WTC11 (cell line): ENCODE data around the gene PUDP. TPM values are rescaled to one million over a fixed set of nuclear protein-coding genes. Genes with fewer than 3 reads are reported as not detected.

ENCODE experiments used
- ATAC-seq: fragments of 200-7000 bp; cut with Tn5 transposase; 2 replicates; pipeline ENCODE4 v1.10.0; 2021; ENCODE audit warnings: mild to moderate bottlenecking, moderate library complexity
- CTCF ChIA-PET: fragments of 300-600 bp; sonication (Branson Sonifier 250); formaldehyde crosslinking; loops from one replicate; lab custom pipeline; 2021; ENCODE audit warnings: antibody characterized with exemption; lab: Charles Lee
- POLR2A ChIA-PET: fragments of 350-600 bp; sonication (Branson Sonifier 250); formaldehyde crosslinking; loops from one replicate; lab custom pipeline; 2021; ENCODE audit warnings: antibody characterized with exemption; lab: Charles Lee
- DNase-seq: peaks from one replicate; pipeline ENCODE4 v3.0.0; 2021; ENCODE audit warnings: low spot score
- H3K27ac Mint-ChIP-seq: 2 replicates; pipeline ENCODE4 v1.8.0; 2021; ENCODE audit warnings: mixed read lengths
- H3K27me3 Mint-ChIP-seq: 2 replicates; pipeline ENCODE4 v1.8.0; 2021; ENCODE audit warnings: low read depth, mild to moderate bottlenecking, moderate library complexity, mixed read lengths
- H3K36me3 Mint-ChIP-seq: 2 replicates; pipeline ENCODE4 v1.8.0; 2021; ENCODE audit warnings: mixed read lengths
- H3K4me1 Mint-ChIP-seq: 2 replicates; pipeline ENCODE4 v1.8.0; 2022; ENCODE audit warnings: mixed read lengths
- H3K4me3 Mint-ChIP-seq: 2 replicates; pipeline ENCODE4 v1.8.0; 2021; ENCODE audit warnings: mild to moderate bottlenecking, moderate library complexity, mixed read lengths
- H3K9me3 Mint-ChIP-seq: 2 replicates; pipeline ENCODE4 v1.8.0; 2021; ENCODE audit warnings: mixed read lengths
- CREB1 ChIP-seq: sonication (generic); formaldehyde crosslinking; IDR thresholded peaks from 2 replicates; pipeline ENCODE4 v1.8.0; 2023; ENCODE audit warnings: mild to moderate bottlenecking, missing genetic modification reagents
- CREM ChIP-seq: sonication (generic); formaldehyde crosslinking; IDR thresholded peaks from 2 replicates; pipeline ENCODE4 v1.8.1; 2022; ENCODE audit warnings: mild to moderate bottlenecking, missing genetic modification reagents, moderate library complexity
- EMX1 ChIP-seq: fragments of 250-450 bp; sonication (Bioruptor Pico); IDR thresholded peaks from 2 replicates; pipeline ENCODE4 v1.8.0; 2021; ENCODE audit warnings: mild to moderate bottlenecking
- ETV6 ChIP-seq: sonication (generic); formaldehyde crosslinking; IDR thresholded peaks from 2 replicates; pipeline ENCODE4 v1.8.1; 2022; ENCODE audit warnings: mild to moderate bottlenecking, missing genetic modification reagents
- FOXK1 ChIP-seq: sonication (generic); formaldehyde crosslinking; IDR thresholded peaks from 2 replicates; pipeline ENCODE4 v1.8.0; 2022; ENCODE audit warnings: mild to moderate bottlenecking, moderate library complexity, missing genetic modification reagents
- GABPB1 ChIP-seq: sonication (generic); formaldehyde crosslinking; IDR thresholded peaks from 2 replicates; pipeline ENCODE4 v1.8.1; 2023; ENCODE audit warnings: mild to moderate bottlenecking, missing genetic modification reagents
- MYBL2 ChIP-seq: sonication (generic); formaldehyde crosslinking; IDR thresholded peaks from 2 replicates; pipeline ENCODE4 v1.8.1; 2023; ENCODE audit warnings: mild to moderate bottlenecking, moderate library complexity, missing genetic modification reagents
- NFE2L1 ChIP-seq: sonication (generic); formaldehyde crosslinking; IDR thresholded peaks from 2 replicates; pipeline ENCODE4 v1.8.1; 2023; ENCODE audit warnings: missing genetic modification reagents
- NFYB ChIP-seq: sonication (generic); formaldehyde crosslinking; conservative IDR thresholded peaks from 2 replicates; pipeline ENCODE4 v1.8.0; 2022; ENCODE audit warnings: low read depth, missing genetic modification reagents
- SMAD4 ChIP-seq: sonication (generic); formaldehyde crosslinking; IDR thresholded peaks from 2 replicates; pipeline ENCODE4 v1.8.0; 2022; ENCODE audit warnings: mild to moderate bottlenecking, missing genetic modification reagents
- TP53 ChIP-seq: sonication (generic); formaldehyde crosslinking; IDR thresholded peaks from 2 replicates; pipeline ENCODE4 v1.8.1; 2023; ENCODE audit warnings: mild to moderate bottlenecking, missing genetic modification reagents
- ZNF121 ChIP-seq: sonication (generic); formaldehyde crosslinking; IDR thresholded peaks from 2 replicates; pipeline ENCODE4 v1.8.0; 2023; ENCODE audit warnings: missing genetic modification reagents
- ZNF232 ChIP-seq: sonication (generic); formaldehyde crosslinking; IDR thresholded peaks from 2 replicates; pipeline ENCODE4 v1.8.0; 2022; ENCODE audit warnings: mild to moderate bottlenecking, missing genetic modification reagents
- ZNF416 ChIP-seq: fragments of 250-450 bp; sonication (Bioruptor Pico); IDR thresholded peaks from 2 replicates; pipeline ENCODE4 v1.9.0; 2021; ENCODE audit warnings: mild to moderate bottlenecking, inconsistent platforms
- total RNA-seq: library from RNA; stranded (reverse); gene quantifications from 3 replicates; pipeline ENCODE4 v1.2.3, GENCODE V29; 2021
- TF ChIP-seq, protein P1 (sequence below): sonication (generic); formaldehyde crosslinking; conservative IDR thresholded peaks from 2 replicates; pipeline ENCODE4 v1.8.1; 2022; ENCODE audit warnings: mild to moderate bottlenecking, missing genetic modification reagents
- TF ChIP-seq, protein P2 (sequence below): fragments of 200-600 bp; IDR thresholded peaks from 2 replicates; pipeline ENCODE4 v1.8.0; 2022; ENCODE audit warnings: antibody characterized with exemption
- TF ChIP-seq, protein P3 (sequence below): fragments of 250-450 bp; sonication (Bioruptor Pico); IDR thresholded peaks from 2 replicates; pipeline ENCODE4 v1.9.0; 2021; ENCODE audit warnings: mild to moderate bottlenecking, borderline replicate concordance
- TF ChIP-seq, protein P4 (sequence below): fragments of 250-450 bp; sonication (Bioruptor Pico); IDR thresholded peaks from 2 replicates; pipeline ENCODE4 v1.8.0; 2021; ENCODE audit warnings: mild to moderate bottlenecking
- TF ChIP-seq, protein P5 (sequence below): sonication (generic); formaldehyde crosslinking; IDR thresholded peaks from 2 replicates; pipeline ENCODE4 v1.8.0; 2022; ENCODE audit warnings: mild to moderate bottlenecking, missing genetic modification reagents
- TF ChIP-seq, protein P6 (sequence below): fragments of 250-450 bp; sonication (Bioruptor Pico); IDR thresholded peaks from 2 replicates; pipeline ENCODE4 v1.9.0; 2021; ENCODE audit warnings: mild to moderate bottlenecking
- TF ChIP-seq, protein P7 (sequence below): sonication (generic); formaldehyde crosslinking; IDR thresholded peaks from 2 replicates; pipeline ENCODE4 v1.8.1; 2022; ENCODE audit warnings: low read depth, mild to moderate bottlenecking, moderate library complexity, missing genetic modification reagents, borderline replicate concordance
- TF ChIP-seq, protein P8 (sequence below): sonication (generic); formaldehyde crosslinking; IDR thresholded peaks from 2 replicates; pipeline ENCODE4 v1.8.0; 2023; ENCODE audit warnings: mild to moderate bottlenecking, missing genetic modification reagents

The PUDP gene
- total RNA-seq, 1 experiment from 2014 or later: 20.8 TPM

DNA sequence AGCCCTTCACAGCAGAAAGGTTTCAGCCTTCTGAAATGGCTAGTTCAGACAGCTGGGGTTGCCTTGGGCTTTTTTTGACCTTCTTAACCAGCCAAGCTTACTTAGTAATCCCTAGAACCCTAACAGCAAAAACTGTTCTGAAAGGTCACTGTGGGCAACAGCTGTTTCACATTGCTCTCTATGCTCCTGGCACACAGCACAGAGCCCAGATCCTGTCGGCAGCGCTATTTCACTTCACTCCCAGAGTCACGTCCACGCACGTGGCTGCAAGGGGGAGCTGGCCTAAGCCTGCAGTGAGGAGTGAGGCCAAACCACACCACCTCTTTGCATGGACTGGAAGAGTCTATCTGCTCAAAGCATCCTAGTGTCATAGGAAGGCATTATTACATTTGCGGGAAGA, 32.4 kb downstream of the PUDP start:
- ChIA-PET CTCF (no interaction called here), POLR2A (no interaction called here)
- H3K36me3 Mint-ChIP-seq: peaks cover 8% of the 10 kb centered on the region
- TF ChIP-seq NFE2L1 (CRISPR knock-in tag) (no peak), FOXK1 (CRISPR knock-in tag) (no peak), ETV6 (CRISPR knock-in tag) (no peak), EMX1 (CRISPR knock-in tag) (no peak), CREB1 (CRISPR knock-in tag) (no peak), ZNF232 (CRISPR knock-in tag) (no peak), MYBL2 (CRISPR knock-in tag) (no peak), GABPB1 (no peak), NFYB (CRISPR knock-in tag) (no peak)
- TF ChIP-seq, protein P1, sequence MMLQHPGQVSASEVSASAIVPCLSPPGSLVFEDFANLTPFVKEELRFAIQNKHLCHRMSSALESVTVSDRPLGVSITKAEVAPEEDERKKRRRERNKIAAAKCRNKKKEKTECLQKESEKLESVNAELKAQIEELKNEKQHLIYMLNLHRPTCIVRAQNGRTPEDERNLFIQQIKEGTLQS (CRISPR knock-in tag): no peak
- TF ChIP-seq, protein P2, sequence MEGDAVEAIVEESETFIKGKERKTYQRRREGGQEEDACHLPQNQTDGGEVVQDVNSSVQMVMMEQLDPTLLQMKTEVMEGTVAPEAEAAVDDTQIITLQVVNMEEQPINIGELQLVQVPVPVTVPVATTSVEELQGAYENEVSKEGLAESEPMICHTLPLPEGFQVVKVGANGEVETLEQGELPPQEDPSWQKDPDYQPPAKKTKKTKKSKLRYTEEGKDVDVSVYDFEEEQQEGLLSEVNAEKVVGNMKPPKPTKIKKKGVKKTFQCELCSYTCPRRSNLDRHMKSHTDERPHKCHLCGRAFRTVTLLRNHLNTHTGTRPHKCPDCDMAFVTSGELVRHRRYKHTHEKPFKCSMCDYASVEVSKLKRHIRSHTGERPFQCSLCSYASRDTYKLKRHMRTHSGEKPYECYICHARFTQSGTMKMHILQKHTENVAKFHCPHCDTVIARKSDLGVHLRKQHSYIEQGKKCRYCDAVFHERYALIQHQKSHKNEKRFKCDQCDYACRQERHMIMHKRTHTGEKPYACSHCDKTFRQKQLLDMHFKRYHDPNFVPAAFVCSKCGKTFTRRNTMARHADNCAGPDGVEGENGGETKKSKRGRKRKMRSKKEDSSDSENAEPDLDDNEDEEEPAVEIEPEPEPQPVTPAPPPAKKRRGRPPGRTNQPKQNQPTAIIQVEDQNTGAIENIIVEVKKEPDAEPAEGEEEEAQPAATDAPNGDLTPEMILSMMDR: no peak
- TF ChIP-seq, protein P3, sequence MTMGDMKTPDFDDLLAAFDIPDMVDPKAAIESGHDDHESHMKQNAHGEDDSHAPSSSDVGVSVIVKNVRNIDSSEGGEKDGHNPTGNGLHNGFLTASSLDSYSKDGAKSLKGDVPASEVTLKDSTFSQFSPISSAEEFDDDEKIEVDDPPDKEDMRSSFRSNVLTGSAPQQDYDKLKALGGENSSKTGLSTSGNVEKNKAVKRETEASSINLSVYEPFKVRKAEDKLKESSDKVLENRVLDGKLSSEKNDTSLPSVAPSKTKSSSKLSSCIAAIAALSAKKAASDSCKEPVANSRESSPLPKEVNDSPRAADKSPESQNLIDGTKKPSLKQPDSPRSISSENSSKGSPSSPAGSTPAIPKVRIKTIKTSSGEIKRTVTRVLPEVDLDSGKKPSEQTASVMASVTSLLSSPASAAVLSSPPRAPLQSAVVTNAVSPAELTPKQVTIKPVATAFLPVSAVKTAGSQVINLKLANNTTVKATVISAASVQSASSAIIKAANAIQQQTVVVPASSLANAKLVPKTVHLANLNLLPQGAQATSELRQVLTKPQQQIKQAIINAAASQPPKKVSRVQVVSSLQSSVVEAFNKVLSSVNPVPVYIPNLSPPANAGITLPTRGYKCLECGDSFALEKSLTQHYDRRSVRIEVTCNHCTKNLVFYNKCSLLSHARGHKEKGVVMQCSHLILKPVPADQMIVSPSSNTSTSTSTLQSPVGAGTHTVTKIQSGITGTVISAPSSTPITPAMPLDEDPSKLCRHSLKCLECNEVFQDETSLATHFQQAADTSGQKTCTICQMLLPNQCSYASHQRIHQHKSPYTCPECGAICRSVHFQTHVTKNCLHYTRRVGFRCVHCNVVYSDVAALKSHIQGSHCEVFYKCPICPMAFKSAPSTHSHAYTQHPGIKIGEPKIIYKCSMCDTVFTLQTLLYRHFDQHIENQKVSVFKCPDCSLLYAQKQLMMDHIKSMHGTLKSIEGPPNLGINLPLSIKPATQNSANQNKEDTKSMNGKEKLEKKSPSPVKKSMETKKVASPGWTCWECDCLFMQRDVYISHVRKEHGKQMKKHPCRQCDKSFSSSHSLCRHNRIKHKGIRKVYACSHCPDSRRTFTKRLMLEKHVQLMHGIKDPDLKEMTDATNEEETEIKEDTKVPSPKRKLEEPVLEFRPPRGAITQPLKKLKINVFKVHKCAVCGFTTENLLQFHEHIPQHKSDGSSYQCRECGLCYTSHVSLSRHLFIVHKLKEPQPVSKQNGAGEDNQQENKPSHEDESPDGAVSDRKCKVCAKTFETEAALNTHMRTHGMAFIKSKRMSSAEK (CRISPR knock-in tag): no peak
- TF ChIP-seq, protein P4, sequence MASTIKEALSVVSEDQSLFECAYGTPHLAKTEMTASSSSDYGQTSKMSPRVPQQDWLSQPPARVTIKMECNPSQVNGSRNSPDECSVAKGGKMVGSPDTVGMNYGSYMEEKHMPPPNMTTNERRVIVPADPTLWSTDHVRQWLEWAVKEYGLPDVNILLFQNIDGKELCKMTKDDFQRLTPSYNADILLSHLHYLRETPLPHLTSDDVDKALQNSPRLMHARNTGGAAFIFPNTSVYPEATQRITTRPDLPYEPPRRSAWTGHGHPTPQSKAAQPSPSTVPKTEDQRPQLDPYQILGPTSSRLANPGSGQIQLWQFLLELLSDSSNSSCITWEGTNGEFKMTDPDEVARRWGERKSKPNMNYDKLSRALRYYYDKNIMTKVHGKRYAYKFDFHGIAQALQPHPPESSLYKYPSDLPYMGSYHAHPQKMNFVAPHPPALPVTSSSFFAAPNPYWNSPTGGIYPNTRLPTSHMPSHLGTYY (CRISPR knock-in tag): no peak
- H3K27ac Mint-ChIP-seq: no peak overlapping the region
- H3K27me3 Mint-ChIP-seq: no peaks in the 10 kb centered on the region
- H3K9me3 Mint-ChIP-seq: peaks cover 7% of the 10 kb centered on the region
- no peak overlapping the region for H3K4me3 Mint-ChIP-seq
- DNase-seq (no peak), ATAC-seq (no peak)
- peaks cover 38% of the 10 kb centered on the region for H3K4me1 Mint-ChIP-seq

DNA sequence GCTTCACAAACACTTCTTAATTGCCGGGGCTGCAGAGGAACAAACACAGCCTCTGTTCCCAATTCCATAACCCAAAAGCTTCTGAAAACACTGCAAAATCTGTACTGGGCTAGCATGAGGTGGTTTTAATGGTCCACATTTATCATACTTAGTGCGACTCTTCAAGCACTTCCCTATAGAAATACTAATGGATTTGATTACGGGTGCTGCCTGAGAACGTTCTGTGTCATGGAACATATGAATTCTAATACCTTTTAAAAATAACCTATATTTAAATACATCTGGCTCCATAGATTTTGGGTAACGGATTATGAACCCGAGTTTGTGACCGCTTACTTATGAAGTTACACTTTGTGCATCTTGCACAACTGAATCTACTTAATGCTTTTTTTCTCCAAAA, 35.9 kb downstream of the PUDP start:
- POLR2A ChIA-PET: interaction anchor here (0.7 kb wide), 1 partner anchor 710 kb away, joined by 4 read pairs; no protein-coding TSS in a partner anchor
- DNase-seq: no peak
- no peak overlapping the region for H3K4me3 Mint-ChIP-seq
- no peaks in the 10 kb centered on the region for H3K27me3 Mint-ChIP-seq
- CTCF ChIA-PET: no interaction called here
- ATAC-seq: no peak
- peaks cover 2% of the 10 kb centered on the region for H3K9me3 Mint-ChIP-seq
- H3K27ac Mint-ChIP-seq: no peak overlapping the region
- H3K36me3 Mint-ChIP-seq: peaks cover 4% of the 10 kb centered on the region
- peaks cover 30% of the 10 kb centered on the region for H3K4me1 Mint-ChIP-seq
- TF ChIP-seq SMAD4 (CRISPR knock-in tag) (no peak), ZNF416 (CRISPR knock-in tag) (no peak), CREM (no peak), NFYB (CRISPR knock-in tag) (no peak), ZNF121 (no peak), TP53 (CRISPR knock-in tag) (no peak)
- TF ChIP-seq, protein P5, sequence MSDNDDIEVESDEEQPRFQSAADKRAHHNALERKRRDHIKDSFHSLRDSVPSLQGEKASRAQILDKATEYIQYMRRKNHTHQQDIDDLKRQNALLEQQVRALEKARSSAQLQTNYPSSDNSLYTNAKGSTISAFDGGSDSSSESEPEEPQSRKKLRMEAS (CRISPR knock-in tag): no peak
- TF ChIP-seq, protein P6, sequence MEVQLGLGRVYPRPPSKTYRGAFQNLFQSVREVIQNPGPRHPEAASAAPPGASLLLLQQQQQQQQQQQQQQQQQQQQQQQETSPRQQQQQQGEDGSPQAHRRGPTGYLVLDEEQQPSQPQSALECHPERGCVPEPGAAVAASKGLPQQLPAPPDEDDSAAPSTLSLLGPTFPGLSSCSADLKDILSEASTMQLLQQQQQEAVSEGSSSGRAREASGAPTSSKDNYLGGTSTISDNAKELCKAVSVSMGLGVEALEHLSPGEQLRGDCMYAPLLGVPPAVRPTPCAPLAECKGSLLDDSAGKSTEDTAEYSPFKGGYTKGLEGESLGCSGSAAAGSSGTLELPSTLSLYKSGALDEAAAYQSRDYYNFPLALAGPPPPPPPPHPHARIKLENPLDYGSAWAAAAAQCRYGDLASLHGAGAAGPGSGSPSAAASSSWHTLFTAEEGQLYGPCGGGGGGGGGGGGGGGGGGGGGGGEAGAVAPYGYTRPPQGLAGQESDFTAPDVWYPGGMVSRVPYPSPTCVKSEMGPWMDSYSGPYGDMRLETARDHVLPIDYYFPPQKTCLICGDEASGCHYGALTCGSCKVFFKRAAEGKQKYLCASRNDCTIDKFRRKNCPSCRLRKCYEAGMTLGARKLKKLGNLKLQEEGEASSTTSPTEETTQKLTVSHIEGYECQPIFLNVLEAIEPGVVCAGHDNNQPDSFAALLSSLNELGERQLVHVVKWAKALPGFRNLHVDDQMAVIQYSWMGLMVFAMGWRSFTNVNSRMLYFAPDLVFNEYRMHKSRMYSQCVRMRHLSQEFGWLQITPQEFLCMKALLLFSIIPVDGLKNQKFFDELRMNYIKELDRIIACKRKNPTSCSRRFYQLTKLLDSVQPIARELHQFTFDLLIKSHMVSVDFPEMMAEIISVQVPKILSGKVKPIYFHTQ (CRISPR knock-in tag): no peak
- TF ChIP-seq, protein P7, sequence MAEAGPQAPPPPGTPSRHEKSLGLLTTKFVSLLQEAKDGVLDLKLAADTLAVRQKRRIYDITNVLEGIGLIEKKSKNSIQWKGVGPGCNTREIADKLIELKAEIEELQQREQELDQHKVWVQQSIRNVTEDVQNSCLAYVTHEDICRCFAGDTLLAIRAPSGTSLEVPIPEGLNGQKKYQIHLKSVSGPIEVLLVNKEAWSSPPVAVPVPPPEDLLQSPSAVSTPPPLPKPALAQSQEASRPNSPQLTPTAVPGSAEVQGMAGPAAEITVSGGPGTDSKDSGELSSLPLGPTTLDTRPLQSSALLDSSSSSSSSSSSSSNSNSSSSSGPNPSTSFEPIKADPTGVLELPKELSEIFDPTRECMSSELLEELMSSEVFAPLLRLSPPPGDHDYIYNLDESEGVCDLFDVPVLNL: no peak
- TF ChIP-seq, protein P8, sequence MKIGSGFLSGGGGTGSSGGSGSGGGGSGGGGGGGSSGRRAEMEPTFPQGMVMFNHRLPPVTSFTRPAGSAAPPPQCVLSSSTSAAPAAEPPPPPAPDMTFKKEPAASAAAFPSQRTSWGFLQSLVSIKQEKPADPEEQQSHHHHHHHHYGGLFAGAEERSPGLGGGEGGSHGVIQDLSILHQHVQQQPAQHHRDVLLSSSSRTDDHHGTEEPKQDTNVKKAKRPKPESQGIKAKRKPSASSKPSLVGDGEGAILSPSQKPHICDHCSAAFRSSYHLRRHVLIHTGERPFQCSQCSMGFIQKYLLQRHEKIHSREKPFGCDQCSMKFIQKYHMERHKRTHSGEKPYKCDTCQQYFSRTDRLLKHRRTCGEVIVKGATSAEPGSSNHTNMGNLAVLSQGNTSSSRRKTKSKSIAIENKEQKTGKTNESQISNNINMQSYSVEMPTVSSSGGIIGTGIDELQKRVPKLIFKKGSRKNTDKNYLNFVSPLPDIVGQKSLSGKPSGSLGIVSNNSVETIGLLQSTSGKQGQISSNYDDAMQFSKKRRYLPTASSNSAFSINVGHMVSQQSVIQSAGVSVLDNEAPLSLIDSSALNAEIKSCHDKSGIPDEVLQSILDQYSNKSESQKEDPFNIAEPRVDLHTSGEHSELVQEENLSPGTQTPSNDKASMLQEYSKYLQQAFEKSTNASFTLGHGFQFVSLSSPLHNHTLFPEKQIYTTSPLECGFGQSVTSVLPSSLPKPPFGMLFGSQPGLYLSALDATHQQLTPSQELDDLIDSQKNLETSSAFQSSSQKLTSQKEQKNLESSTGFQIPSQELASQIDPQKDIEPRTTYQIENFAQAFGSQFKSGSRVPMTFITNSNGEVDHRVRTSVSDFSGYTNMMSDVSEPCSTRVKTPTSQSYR: no peak
